ENCODE data around the gene C3orf62.
A peak's percentile ranks its signal among the peaks of the same experiment; 100 is the strongest.

C3orf62 gene

DNA sequence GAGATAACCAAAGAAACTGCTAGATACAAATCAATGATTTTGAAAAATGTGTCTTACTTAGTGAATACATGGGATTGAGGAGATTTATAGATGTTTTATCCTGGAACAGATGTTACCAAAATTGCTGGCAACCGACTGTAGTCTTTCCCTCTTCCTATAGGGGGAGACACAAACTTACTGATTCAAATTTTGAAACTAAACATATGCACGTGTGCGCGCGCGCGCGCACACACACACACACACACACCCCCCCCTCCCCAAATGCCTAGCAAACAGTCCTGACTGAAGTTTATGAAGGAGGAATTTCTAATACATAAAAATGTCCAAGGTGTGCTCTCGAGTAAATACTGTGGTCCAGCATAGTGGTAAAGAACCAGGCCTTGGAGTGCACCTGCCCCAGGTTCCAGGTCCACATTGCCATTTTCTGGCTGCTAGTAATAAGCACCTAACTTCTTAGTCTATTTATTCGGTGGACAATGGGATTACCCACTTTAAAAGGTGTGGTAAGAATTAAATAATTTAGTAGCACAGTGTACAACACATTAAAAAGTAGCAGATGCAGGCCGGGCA, 18.5 kb upstream of the C3orf62 start:
- Histone ChIP-seq H3K27me3 (replicated peaks; ENCODE audit: control insufficient read depth, insufficient read depth, low read length) (no peaks in the 10 kb centered on the region), H3K4me3 (replicated peaks; ENCODE audit: low read depth, low read length) (no peak overlapping the region), H3K36me3 (ENCODE audit: control insufficient read depth, insufficient read depth, low read length) (peaks cover 35% of the 10 kb centered on the region)
- no peak for DNase-seq (ENCODE audit: extremely low read depth, insufficient read length)
- TF ChIP-seq, protein P1, sequence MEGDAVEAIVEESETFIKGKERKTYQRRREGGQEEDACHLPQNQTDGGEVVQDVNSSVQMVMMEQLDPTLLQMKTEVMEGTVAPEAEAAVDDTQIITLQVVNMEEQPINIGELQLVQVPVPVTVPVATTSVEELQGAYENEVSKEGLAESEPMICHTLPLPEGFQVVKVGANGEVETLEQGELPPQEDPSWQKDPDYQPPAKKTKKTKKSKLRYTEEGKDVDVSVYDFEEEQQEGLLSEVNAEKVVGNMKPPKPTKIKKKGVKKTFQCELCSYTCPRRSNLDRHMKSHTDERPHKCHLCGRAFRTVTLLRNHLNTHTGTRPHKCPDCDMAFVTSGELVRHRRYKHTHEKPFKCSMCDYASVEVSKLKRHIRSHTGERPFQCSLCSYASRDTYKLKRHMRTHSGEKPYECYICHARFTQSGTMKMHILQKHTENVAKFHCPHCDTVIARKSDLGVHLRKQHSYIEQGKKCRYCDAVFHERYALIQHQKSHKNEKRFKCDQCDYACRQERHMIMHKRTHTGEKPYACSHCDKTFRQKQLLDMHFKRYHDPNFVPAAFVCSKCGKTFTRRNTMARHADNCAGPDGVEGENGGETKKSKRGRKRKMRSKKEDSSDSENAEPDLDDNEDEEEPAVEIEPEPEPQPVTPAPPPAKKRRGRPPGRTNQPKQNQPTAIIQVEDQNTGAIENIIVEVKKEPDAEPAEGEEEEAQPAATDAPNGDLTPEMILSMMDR (IDR thresholded peaks at IDR 0.05; ENCODE audit: insufficient read depth, low read length, poor library complexity, severe bottlenecking): peak; percentile 59

DNA sequence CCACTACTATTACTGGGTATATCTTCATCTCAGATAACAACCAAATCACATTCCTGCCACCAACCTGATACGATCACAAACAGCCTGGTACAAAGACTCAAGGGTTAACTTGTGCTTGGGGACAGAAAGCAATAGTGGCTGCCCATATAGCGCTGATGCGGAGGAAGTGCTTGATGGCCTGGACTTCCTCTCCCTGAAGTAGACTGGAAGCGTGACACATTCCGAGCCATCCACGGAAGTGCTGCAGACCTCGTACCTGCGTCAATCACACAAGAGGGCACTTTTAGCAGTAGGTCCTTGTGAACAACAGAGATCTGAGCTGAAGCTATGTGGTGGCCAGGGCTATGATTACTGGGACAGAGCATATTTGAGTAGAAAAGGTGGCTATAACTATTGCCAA, 17.3 kb upstream of the C3orf62 start:
- no peak overlapping the region for H3K4me3 ChIP-seq (replicated peaks; ENCODE audit: low read depth, low read length)
- H3K27me3 ChIP-seq (replicated peaks; ENCODE audit: control insufficient read depth, insufficient read depth, low read length): no peaks in the 10 kb centered on the region
- no peak for DNase-seq (ENCODE audit: extremely low read depth, insufficient read length)
- TF ChIP-seq, protein P1 (IDR thresholded peaks at IDR 0.05; ENCODE audit: insufficient read depth, low read length, poor library complexity, severe bottlenecking): no peak
- peaks cover 27% of the 10 kb centered on the region for H3K36me3 ChIP-seq (ENCODE audit: control insufficient read depth, insufficient read depth, low read length)

DNA sequence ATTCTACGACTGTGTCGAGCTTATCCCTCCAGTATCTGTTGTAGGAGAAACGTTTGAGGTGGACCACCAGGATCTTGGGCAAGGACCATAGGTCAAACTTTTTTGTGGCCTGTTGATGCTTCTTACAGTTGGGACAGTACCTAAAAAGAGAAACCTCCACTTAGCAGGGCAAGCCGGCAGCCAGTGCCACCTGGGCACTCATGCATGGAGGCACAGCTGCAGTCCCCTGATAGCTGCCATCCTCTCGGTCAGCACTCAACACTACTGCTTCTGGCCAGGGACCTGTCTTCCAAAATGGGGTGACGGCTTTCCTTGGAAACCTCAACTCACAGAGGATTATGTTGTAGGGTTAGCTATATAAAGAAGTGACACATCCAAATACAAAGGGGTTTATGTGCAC, 7.0 kb upstream of the C3orf62 start:
- H3K4me3 ChIP-seq (replicated peaks; ENCODE audit: low read depth, low read length): no peak overlapping the region
- TF ChIP-seq, protein P1 (IDR thresholded peaks at IDR 0.05; ENCODE audit: insufficient read depth, low read length, poor library complexity, severe bottlenecking): no peak
- no peaks in the 10 kb centered on the region for H3K27me3 ChIP-seq (replicated peaks; ENCODE audit: control insufficient read depth, insufficient read depth, low read length)
- no peak for DNase-seq (ENCODE audit: extremely low read depth, insufficient read length)
- peaks cover 40% of the 10 kb centered on the region for H3K36me3 ChIP-seq (ENCODE audit: control insufficient read depth, insufficient read depth, low read length)

DNA sequence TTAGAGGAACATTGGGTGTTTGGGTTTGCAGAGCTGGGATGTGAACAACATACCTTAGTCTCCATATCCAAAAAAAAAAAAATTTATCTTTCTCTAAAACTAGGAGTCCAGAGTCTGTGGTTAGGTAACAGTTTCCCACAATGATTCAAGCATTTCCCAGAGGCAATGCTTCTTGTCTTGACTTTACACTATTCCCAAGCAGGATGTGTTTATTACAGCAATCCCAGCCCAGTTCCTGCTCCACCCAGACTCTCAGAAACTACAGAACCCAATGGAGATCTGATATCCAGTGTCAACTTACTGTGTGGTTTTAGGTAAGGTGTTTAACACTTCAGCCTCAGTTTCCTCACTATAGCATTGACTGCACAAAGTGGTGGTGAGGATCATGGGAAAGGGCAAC, 2.3 kb upstream of the C3orf62 start:
- TF ChIP-seq, protein P1 (IDR thresholded peaks at IDR 0.05; ENCODE audit: insufficient read depth, low read length, poor library complexity, severe bottlenecking): no peak

DNA sequence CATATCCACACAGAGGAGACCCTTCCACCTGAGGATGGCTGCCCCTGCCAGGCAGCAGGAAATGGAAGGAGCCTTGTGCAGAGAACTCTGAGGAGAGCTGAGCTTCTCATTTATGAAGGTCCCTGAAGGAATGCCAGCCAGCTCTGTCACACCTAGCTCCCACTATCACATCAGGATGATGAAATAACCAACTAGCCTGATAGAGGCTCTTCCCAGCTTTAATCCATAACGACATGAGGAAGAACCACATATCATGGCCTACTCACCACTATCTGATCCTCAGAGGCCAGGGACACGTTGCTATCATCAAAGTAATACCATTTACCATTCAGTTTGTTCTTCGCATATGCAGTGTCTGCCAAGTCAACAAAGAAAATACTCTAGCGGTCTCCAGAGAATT, 1.5 kb upstream of the C3orf62 start:
- H3K4me3 ChIP-seq (replicated peaks; ENCODE audit: low read depth, low read length): no peak overlapping the region
- no peak for DNase-seq (ENCODE audit: extremely low read depth, insufficient read length)
- peaks cover 16% of the 10 kb centered on the region for H3K36me3 ChIP-seq (ENCODE audit: control insufficient read depth, insufficient read depth, low read length)
- no peaks in the 10 kb centered on the region for H3K27me3 ChIP-seq (replicated peaks; ENCODE audit: control insufficient read depth, insufficient read depth, low read length)
- TF ChIP-seq, protein P1 (IDR thresholded peaks at IDR 0.05; ENCODE audit: insufficient read depth, low read length, poor library complexity, severe bottlenecking): no peak

More for the DNA sequence above, 2.3 kb upstream of the C3orf62 start:
- no peaks in the 10 kb centered on the region for H3K27me3 ChIP-seq (replicated peaks; ENCODE audit: control insufficient read depth, insufficient read depth, low read length)
- DNase-seq (ENCODE audit: extremely low read depth, insufficient read length): no peak
- peaks cover 23% of the 10 kb centered on the region for H3K36me3 ChIP-seq (ENCODE audit: control insufficient read depth, insufficient read depth, low read length)
- no peak overlapping the region for H3K4me3 ChIP-seq (replicated peaks; ENCODE audit: low read depth, low read length)

DNA sequence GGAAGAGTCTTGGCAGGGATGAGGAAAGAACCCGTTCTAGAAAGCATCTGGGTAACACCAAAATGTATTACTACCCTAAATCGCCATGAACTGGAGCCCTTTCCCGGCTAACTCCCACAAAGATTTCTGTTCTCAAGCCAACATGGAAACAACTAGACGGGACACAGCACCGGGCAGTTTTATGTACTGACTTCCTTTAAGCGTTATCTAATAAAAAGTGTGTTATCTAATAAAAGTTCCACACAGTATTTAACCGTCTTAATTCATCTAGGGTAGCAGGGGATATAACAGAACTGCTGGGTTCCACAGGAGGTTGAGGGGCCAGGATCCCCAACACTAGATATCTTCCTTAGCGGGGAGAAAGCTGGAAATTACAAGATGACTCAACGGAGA, 347 bp upstream of the C3orf62 start:
- DNase-seq (ENCODE audit: extremely low read depth, insufficient read length): no peak
- H3K4me3 ChIP-seq (replicated peaks; ENCODE audit: low read depth, low read length): peak overlapping the region; percentile 61

More for the DNA sequence above, 347 bp upstream of the C3orf62 start:
- H3K27me3 ChIP-seq (replicated peaks; ENCODE audit: control insufficient read depth, insufficient read depth, low read length): no peaks in the 10 kb centered on the region
- TF ChIP-seq, protein P1 (IDR thresholded peaks at IDR 0.05; ENCODE audit: insufficient read depth, low read length, poor library complexity, severe bottlenecking): no peak
- H3K36me3 ChIP-seq (ENCODE audit: control insufficient read depth, insufficient read depth, low read length): peaks cover 12% of the 10 kb centered on the region

Data from GM06990 (cell line).